HCT116 (cell line): ENCODE measurements around the gene WSB2. TPM values are rescaled to one million over a fixed set of nuclear protein-coding genes. Genes with fewer than 3 reads are reported as not detected.
"Not testable (repeated sequence)": the region's sequence is repeated elsewhere in the genome, so short reads cannot be mapped to it uniquely, and the experiment has no call there.

Source experiments
- ATAC-seq: fragments of 200-7000 bp; cut with Tn5 transposase; 2 replicates; pipeline ENCODE4 v1.9.1; 2020; ENCODE audit warnings: mild to moderate bottlenecking, moderate library complexity
- BruUV-seq: library from RNA; stranded (reverse); fragments of 400-500 nt; replicated peaks from 2 replicates; lab custom pipeline; 2021; lab: Mats Ljungman, UMichigan
- CTCF ChIA-PET: fragments of 300-600 bp; sonication (Branson Sonifier 250); formaldehyde crosslinking; loops from one replicate; lab custom pipeline; 2021; ENCODE audit warnings: antibody characterized with exemption; lab: Charles Lee
- POLR2A ChIA-PET: fragments of 300-600, 350-600 bp; sonication (Branson Sonifier 250); formaldehyde crosslinking; loops from one replicate; lab custom pipeline; 2021; ENCODE audit warnings: antibody characterized with exemption; lab: Charles Lee
- RAD21 ChIA-PET, 2 experiments: fragments of 300-600 bp; sonication (Branson Sonifier 250); formaldehyde crosslinking; loops; one replicate each; lab custom pipeline; 2023; ENCODE audit warnings: low total read pairs in 2 of 2; ENCODE audit not compliant: uncharacterized antibody in 2 of 2, unreplicated experiment in 2 of 2, low non-redundant PET in 1 of 2; lab: Charles Lee
- DNase-seq: peaks from one replicate; pipeline ENCODE4 v3.0.0-alpha.2; 2010; ENCODE audit warnings: low read depth, low spot score
- H2AFZ ChIP-seq: fragments of 200-600 bp; shearing (Covaris generic), sonication (generic); 2 replicates; pipeline ENCODE4 v1.6.1; 2017; ENCODE audit warnings: low read depth, mixed run types, mixed read lengths, antibody characterized with exemption, low read length; ENCODE audit not compliant: poor library complexity, severe bottlenecking
- H3K27ac ChIP-seq: 2 replicates; pipeline ENCODE4 v1.5.1; 2012; ENCODE audit warnings: low read depth, low read length
- H3K27me3 ChIP-seq: fragments of 200-600 bp; sonication (generic); 2 replicates; pipeline ENCODE4 v1.6.1; 2016; ENCODE audit warnings: mixed run types, low read length, mixed read lengths; ENCODE audit not compliant: insufficient read depth
- H3K36me3 ChIP-seq, 2 experiments: fragments of 200-500 bp in 1 of 2; fragments of 200-600 bp in 1 of 2; sonication (Bioruptor generic) in 1 of 2; sonication (generic) in 1 of 2; 2 replicates each; pipeline versions ENCODE4 v1.5.1 to v1.6.1; 2014 to 2016; ENCODE audit warnings: low read length in 2 of 2, inconsistent platforms in 1 of 2, mixed read lengths in 1 of 2, mixed run types in 1 of 2; ENCODE audit not compliant: insufficient read depth in 2 of 2, control insufficient read depth in 1 of 2
- H3K4me1 ChIP-seq, 2 experiments: fragments of 200-600 bp in 1 of 2; sonication (generic) in 1 of 2; 2 replicates each; pipeline versions ENCODE4 v1.5.1 to v1.6.1; 2012 to 2017; ENCODE audit warnings: low read length in 2 of 2, inconsistent platforms in 1 of 2, mild to moderate bottlenecking in 1 of 2, mixed read lengths in 1 of 2, mixed run types in 1 of 2, moderate library complexity in 1 of 2; ENCODE audit not compliant: insufficient read depth in 2 of 2, control insufficient read depth in 1 of 2
- H3K4me2 ChIP-seq: fragments of 200-600 bp; sonication (generic); 2 replicates; pipeline ENCODE4 v1.6.1; 2017; ENCODE audit warnings: mixed run types, low read length, mixed read lengths
- H3K4me3 ChIP-seq, 2 experiments: fragments of 200-600 bp in 1 of 2; sonication (generic) in 1 of 2; replicated peaks in 1 of 2; 2 replicates each; pipeline ENCODE4 v1.5.1; 2011 to 2016; ENCODE audit warnings: low read length in 2 of 2, control low read depth in 1 of 2, low read depth in 1 of 2, mild to moderate bottlenecking in 1 of 2, mixed read lengths in 1 of 2, mixed run types in 1 of 2
- H3K79me2 ChIP-seq: fragments of 200-600 bp; sonication (generic); 2 replicates; pipeline ENCODE4 v1.6.1; 2017; ENCODE audit warnings: mild to moderate bottlenecking, mixed run types, low read length, moderate library complexity, mixed read lengths; ENCODE audit not compliant: insufficient read depth
- H3K9ac ChIP-seq: fragments of 200-600 bp; sonication (generic); 2 replicates; pipeline ENCODE4 v1.6.1; 2016; ENCODE audit warnings: low read length, mixed read lengths
- H3K9me2 ChIP-seq: fragments of 200-600 bp; sonication (generic), shearing (Covaris generic); 2 replicates; pipeline ENCODE4 v1.6.1; 2017; ENCODE audit warnings: mixed run types, mild to moderate bottlenecking, moderate library complexity; ENCODE audit not compliant: insufficient read depth
- H3K9me3 ChIP-seq, 2 experiments: fragments of 200-500 bp in 1 of 2; fragments of 200-600 bp in 1 of 2; sonication (Bioruptor generic) in 1 of 2; sonication (generic) in 1 of 2; 2 replicates each; pipeline ENCODE4 v1.6.1; 2014 to 2017; ENCODE audit warnings: low read length in 2 of 2, mixed read lengths in 2 of 2, inconsistent platforms in 1 of 2, low read depth in 1 of 2, mild to moderate bottlenecking in 1 of 2, mixed run types in 1 of 2, moderate library complexity in 1 of 2; ENCODE audit not compliant: control insufficient read depth in 1 of 2, insufficient read depth in 1 of 2
- H4K20me1 ChIP-seq: fragments of 200-600 bp; sonication (generic), shearing (Covaris generic); 2 replicates; pipeline ENCODE4 v1.6.1; 2017; ENCODE audit warnings: mixed run types, mild to moderate bottlenecking, moderate library complexity; ENCODE audit not compliant: insufficient read depth
- ELF1 ChIP-seq: IDR thresholded peaks from 2 replicates; pipeline ENCODE4 v1.6.1; 2012; ENCODE audit warnings: low read depth, borderline replicate concordance
- EZH2 ChIP-seq: fragments of 200-600 bp; sonication (generic); IDR thresholded peaks from 2 replicates; pipeline ENCODE4 v1.6.1; 2017; ENCODE audit warnings: antibody characterized with exemption, mixed run types
- POLR2A ChIP-seq: IDR thresholded peaks from 2 replicates; pipeline ENCODE4 v1.7.0; 2011; ENCODE audit warnings: borderline replicate concordance; ENCODE audit not compliant: insufficient read depth, insufficient read length; ENCODE audit errors: extremely low read depth
- YY1 ChIP-seq: IDR thresholded peaks from 2 replicates; pipeline ENCODE4 v1.6.1; 2011; ENCODE audit warnings: low read length, low read depth, moderate library complexity, mild to moderate bottlenecking; ENCODE audit not compliant: insufficient replicate concordance; ENCODE audit errors: extremely low read depth
- ZFX ChIP-seq: fragments of 450-650 bp; IDR thresholded peaks from 2 replicates; pipeline ENCODE4 v1.6.1; 2017
- intact Hi-C: fragments of 100-400 bp; cut with micrococcal nuclease; formaldehyde crosslinking; loops from 2 replicates; pipeline ENCODE4 v1.10.0; 2022
- total RNA-seq: library from RNA; stranded (reverse); gene quantifications from one replicate; pipeline ENCODE4 v1.2.1, GENCODE V29; 2021; ENCODE audit not compliant: unreplicated experiment

Gene WSB2
- total RNA-seq, 1 experiment from 2014 or later = 97.0 TPM

- CTCF ChIA-PET = no interaction called here
- peaks cover 54 to 82% of the 10 kb centered on the region in 2 experiments for H3K36me3 ChIP-seq
These were observed 38.3 kb downstream of the WSB2 start for GRCh38 chr12:118022728-118023109.

GRCh38 chr12:118022097-118022727, 38.8 kb downstream of the WSB2 start:
- H4K20me1 ChIP-seq, H3K27me3 ChIP-seq, H3K27ac ChIP-seq, DNase-seq, H3K9me3 ChIP-seq, H3K4me2 ChIP-seq, H3K9ac ChIP-seq, H2AFZ ChIP-seq, intact Hi-C loops, CTCF ChIA-PET, H3K4me3 ChIP-seq, BruUV-seq, ATAC-seq, H3K9me2 ChIP-seq, POLR2A ChIA-PET, RAD21 ChIA-PET: not testable (repeated sequence)
- Histone ChIP-seq H3K79me2 (peaks cover 50% of the 10 kb centered on the region), H3K4me1 (peaks cover 6 to 11% of the 10 kb centered on the region in 2 experiments; a peak in 2 of 4 replicates), H3K36me3 (peaks cover 51 to 81% of the 10 kb centered on the region in 2 experiments)

More at GRCh38 chr12:118022728-118023109, 38.3 kb downstream of the WSB2 start:
- no peak for TF ChIP-seq EZH2
- no peak for TF ChIP-seq YY1
- no peak for TF ChIP-seq ZFX
- no peak for TF ChIP-seq ELF1
- TF ChIP-seq POLR2A = no peak
- TF ChIP-seq, all 23 proteins: peak for 0
- DNase-seq (no peak), ATAC-seq (no peak)
- no peak overlapping the region for H3K4me3 ChIP-seq
- no peak overlapping the region for H3K9ac ChIP-seq
- ChIA-PET POLR2A (no interaction called here), RAD21 (no interaction called here)
- no peak overlapping the region for H3K27ac ChIP-seq
- H3K4me1 ChIP-seq = peaks cover 2 to 6% of the 10 kb centered on the region in 2 experiments; a peak in 2 of 4 replicates
- peaks cover 45% of the 10 kb centered on the region for H3K79me2 ChIP-seq
- H4K20me1 ChIP-seq = no peaks in the 10 kb centered on the region
- no peak overlapping the region for H2AFZ ChIP-seq
- no peak overlapping the region for H3K4me2 ChIP-seq
- intact Hi-C loops = no loop called here
- H3K27me3 ChIP-seq = no peaks in the 10 kb centered on the region
- no peaks in the 10 kb centered on the region for H3K9me3 ChIP-seq
- BruUV-seq = no TSS peak
- H3K9me2 ChIP-seq = no peaks in the 10 kb centered on the region
